ENCODE data around the gene TMEM39B.
"Not testable (repeated sequence)": the region's sequence is repeated elsewhere in the genome, so short reads cannot be mapped to it uniquely, and the experiment has no call there.

Gene TMEM39B

DNA sequence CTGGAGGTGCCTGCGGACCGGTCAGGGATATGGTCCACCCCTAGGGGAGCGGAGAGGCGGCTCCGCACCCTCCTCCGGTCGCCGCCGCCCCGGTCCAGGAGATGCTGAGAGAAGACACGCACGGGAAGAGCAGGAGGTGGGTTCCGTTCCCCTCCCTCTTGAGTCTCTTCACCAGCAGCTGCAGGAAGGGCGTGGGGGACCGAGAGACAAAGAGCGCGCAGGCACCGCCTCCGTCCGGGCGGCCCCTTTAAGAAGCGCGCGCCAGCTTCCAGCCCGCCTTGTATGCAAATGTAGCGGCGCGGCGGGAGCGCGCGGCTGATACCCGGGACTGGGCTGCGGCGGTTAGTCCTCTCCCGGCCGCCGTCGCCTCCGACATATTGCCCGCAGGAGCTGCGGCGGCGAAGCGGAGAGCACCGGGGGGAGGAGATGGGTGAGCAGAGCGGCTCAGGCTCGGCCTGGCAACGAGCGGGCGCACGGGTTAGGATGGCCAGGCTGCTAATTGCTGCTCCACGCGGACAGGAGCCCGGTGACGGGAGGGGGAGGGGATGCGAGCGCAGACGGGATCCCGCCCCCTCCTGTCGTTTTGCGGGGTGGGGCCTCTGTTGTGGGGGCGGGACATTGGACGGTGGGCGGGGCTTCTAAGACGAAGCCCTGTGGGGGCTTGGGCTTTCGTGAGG, at the start of gene TMEM39B:
Gene TMEM39B (plus strand): TSS at position 318 of the 677 bp plus-strand sequence. CDS start 109 bp downstream, at position 427.
- DNase-seq (ENCODE audit: low read depth in 2 of 2) = peak; percentile 80 to 82

DNA sequence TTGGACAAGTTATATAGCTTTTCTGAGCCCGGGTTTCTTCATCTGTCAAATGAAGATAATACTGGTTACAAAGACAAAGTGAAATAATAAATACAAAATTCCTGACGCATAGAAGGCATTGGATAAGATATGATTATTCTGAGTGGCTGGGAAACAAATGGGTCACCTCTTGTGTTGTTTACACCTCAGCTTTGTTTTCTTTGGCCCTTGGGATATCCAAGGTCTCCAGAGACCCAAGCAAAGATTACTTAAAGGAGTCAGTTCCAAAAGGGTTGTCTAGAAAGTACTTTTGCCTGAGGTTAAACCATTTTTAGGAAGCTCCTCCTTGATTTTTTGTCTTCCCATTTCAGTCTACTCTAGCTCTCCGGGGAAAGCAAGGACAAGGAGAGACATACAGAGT, 49.4 kb upstream of the TMEM39B start:
- no peak for DNase-seq (ENCODE audit: low read depth in 2 of 2)

DNA sequence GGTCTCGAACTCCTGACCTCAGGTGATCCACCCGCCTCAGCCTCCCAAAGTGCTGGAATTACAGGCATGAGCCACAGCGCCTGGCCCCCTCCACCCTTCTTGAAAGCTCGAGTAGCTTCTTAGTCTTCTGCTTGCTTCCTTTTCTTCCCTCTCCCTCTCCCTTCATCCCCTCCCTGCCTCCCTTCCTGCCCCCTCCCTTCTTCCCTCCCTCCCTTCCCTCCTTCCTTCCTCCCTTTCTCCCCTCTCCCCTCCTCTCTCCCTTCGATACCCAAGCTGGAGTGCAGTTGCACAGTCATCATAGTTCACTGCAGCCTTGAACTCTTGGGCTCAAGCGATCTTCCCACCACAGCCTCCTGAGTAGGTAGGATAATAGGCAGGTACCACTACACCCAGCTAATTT, 47.2 kb upstream of the TMEM39B start:
- no peak for DNase-seq (ENCODE audit: low read depth in 2 of 2)

DNA sequence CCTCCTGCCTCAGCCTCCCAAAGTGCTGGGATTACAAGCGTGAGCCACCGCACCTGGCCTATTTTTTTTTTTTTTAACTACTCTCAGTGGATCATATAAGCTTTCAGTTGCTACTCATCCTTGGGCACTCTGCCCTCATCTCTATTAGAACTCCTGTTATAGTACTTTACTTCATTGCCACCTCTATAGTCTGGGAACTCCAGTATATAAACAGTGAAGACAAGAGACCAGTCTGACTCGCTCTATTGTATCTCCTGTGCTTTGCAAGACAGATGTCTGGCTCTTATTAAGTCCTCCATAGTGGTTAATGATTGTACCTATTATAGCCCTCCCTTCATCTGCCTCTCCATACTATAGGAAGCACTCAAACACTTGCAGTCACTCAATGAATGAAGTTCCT, 44.0 kb upstream of the TMEM39B start:
- no peak for DNase-seq (ENCODE audit: low read depth in 2 of 2)

DNA sequence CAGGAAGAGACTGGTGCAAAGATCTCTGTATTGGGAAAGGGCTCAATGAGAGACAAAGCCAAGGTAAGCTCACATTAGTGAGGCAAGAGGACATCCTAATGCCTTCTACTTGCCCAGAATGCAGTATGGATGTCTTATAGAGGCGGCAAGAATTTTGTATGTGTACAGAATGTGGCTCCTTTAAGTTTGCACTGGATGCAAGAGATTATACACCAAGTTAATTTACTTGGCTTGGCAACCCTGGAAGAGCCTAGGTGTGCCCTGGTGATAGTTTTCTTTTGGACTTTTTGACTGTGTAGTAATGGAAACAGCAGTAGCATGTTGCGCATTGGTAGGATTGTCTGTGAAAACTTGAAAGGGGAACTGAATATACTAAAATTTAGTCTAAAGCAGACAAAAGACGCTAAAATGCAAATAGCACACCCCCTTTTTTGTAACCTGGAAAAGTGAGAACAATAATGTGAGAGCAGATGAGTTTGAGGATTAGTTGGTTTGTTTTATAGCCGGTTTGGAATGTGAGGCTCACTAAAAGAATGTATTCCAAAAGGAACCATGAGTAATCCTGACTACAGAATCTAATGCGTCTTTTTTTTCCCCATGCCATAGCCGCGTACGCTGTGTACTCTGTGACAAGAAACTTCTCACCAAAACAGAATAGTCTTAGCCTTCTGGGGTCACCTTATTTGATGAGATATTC, 41.0 kb upstream of the TMEM39B start:
- DNase-seq (ENCODE audit: low read depth in 2 of 2) = no peak

DNA sequence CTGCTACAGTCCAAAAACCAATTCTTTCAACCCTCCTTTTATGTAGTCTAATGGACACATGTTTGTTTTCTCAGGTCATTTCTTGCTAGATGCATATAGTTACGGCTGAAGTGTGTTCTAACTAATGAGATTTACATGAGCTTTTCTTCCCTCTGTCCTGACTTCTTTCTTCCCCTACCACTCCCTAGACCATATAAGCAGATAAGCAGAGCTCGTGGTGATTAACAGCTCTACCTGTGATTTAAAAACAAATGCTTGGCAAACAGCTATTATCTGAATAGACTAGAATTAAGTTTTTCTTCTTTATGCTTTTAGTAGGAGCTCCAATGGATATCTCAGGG, 40.5 kb upstream of the TMEM39B start:
- no peak for DNase-seq (ENCODE audit: low read depth in 2 of 2)

DNA sequence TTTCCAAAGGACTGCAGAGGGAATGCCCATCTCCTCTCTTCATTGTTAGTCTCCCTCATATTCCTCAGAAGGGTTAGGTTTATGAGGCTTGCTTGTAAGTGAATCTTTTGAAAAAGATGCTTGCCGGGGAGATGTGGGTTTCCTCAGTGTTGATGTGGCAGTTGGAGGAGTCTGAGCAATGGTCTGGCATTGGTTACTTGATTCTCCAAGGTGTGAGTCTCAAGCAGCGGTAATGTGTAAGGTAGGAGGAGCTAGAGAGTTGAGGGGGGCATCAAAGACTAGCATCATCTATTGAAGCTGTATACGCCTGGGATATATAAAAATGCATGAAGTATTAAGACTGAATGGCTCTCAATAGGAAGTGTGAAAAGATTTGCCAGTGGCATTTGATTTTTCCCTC, 37.6 kb upstream of the TMEM39B start:
- no peak for DNase-seq (ENCODE audit: low read depth in 2 of 2)

DNA sequence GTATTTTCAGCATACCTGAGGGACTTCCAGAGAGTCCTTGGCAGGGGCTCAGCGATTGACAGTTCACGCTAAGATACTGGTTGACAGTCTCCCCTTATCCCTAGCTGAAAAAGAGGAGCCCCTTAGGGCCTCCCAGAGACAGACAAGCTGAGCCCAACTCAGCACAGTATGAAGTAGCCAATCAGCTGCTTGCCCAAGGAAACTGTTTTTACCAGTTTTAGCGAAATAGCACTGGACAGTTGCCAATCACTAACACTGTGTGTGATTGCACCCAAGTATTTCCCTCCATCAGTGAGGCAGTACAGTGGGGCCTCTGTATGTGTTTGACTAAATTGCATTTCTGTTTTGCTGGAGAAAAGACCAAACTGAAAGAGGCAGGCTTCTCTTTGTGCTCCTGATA, 32.0 kb upstream of the TMEM39B start:
- DNase-seq (ENCODE audit: low read depth in 2 of 2) = no peak

DNA sequence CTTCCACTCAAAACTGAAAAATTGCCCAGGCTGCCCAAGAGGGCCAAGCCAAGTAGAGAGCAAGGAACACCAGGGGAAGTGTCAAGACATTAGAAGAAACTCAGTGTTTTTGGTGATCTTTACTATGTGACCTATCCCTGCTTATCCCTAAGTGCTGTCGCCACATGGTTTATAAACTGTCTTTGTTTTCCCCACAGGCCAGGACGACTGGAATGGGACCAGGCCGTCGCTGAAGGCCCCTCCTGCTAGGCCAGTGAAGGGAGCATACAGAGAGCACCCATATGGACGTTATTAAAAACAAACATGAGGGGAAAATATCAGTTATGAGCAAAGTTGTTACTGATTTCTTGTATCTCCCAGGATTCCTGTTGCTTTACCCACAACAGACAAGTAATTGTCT, 30.4 kb upstream of the TMEM39B start:
- DNase-seq (ENCODE audit: low read depth in 2 of 2) = no peak

DNA sequence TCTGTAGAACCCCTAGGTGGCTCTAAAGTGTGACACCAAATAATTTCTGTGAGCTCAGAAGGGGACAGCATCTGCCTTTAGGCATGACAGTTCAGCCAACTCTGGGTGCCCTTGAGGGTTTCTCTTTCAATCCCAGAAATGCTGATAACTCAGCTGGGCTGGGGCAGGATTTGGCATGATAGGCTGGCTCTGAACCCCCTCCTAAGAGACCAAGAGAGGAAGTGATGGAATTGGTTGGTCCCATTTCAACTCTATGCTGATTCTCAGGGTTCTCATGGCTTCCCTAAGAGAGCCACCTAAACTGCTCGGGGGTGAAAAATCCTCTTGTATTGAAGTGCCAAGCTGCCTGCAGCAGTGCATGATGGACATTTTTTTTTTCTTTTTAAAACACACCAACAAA, 28.5 kb upstream of the TMEM39B start:
- DNase-seq (ENCODE audit: low read depth in 2 of 2) = no peak

DNA sequence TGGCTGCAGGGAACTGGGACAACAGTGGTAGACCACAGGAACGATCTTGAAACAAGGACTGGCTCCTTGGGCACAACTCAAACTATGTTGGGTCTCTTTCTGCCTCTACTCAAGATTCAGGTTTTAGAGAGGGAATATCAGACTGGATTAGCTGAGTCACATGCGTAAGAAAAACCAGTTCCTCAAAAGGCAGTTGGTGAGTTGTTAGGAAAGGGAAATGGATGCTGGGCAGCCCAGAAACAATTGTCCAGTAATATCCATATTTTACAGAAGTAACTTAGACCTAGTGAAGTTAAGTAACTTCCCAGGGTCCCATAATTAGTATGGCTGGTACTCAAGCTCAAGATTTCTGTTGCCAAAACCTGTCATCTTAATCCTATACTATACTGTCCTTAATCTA, 27.0 kb upstream of the TMEM39B start:
- DNase-seq (ENCODE audit: low read depth in 2 of 2) = no peak

DNA sequence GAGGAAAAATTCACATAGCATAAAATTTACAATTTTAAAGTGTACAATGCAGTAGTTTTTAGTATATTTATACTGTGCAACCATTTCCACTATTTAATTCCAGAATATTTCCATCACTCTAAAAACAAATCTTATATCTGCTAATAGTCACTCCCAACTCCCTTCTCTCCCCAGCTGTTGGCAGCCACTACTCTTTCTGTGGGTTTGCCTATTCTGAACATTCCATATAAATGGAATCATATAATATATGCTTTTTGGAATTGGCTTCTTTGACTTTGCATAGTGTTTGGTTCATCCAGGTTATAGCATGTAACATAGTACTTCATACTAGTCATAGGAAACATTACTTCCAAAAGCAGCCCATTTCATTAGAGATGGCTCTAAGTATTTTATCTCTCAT, 25.0 kb upstream of the TMEM39B start:
- DNase-seq (ENCODE audit: low read depth in 2 of 2) = no peak

DNA sequence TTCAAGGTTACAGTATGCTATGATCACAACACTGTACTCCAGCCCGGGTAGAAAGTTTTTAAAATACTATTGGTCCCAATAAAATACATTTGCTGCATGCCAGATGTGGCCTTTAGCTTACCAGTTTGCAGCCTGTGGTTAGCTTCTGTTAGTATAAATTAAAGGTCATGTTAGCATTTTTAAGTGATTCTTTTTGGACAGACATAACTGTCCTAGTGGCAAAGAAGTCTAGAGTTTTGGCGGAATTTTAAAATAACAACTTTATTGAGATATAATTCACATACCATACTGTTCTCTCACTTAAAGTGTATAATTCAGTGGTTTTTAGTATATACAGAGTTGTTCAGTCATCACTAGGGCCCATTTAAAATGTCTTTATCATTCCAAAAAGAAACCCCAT, 24.3 kb upstream of the TMEM39B start:
- no peak for DNase-seq (ENCODE audit: low read depth in 2 of 2)

DNA sequence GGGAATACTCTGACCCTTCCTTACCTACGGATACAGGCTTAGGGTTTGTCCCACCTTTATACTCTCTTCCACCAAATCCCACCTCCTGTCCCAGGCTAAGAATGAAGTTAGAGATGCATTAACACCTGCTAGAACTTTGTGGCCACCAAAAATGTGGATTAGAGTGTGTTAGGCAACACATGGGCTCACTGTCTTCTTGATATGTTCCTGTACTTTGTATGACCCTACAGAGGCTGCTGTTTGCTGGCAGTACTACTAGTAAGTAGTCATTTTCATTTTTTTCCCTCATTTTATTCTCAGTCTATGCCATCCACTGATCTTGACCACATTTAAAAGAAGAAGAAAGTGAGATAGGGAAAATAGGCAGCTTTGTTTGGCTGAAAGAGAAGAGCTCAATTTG, 21.0 kb upstream of the TMEM39B start:
- no peak for DNase-seq (ENCODE audit: low read depth in 2 of 2)

DNA sequence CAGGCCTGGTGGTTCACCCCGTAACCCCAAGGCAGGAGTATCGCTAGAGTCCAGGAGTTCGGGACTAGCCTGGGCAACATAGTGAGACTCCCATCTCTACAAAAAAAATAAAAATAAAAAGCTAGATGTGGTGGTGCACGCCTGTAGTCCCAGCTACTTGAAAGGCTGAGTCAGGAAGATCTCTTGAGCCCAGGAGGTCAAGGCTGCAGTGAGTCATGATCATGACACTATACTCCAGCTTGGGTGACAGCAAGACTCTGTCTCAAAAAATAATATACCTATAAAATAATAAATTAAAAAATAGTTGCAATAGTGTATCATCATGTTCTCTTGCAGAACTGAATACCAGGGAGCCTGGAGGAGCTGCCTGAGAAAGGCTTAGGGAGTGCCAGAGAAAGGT, 19.9 kb upstream of the TMEM39B start:
- no peak for DNase-seq (ENCODE audit: low read depth in 2 of 2)

DNA sequence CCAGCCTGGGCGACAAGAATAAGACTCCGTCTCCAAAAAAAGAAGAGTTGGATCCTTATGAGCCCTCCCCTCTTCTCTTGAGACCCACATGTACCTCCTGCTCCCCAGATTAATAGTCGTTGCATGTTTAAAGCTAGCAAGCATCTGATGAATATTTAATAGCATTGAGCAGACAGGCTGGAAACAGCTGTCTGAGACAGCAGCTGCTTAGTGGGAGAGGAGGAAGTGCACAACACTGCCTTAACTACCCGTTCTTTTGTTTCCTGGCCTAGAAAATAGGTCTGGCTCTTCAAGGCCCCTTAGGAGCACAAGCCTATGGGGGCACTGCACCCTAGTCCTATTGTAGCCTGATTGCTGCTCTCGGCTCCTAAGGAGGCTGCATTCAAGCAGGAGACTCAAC, 17.3 kb upstream of the TMEM39B start:
- DNase-seq (ENCODE audit: low read depth in 2 of 2) = no peak

DNA sequence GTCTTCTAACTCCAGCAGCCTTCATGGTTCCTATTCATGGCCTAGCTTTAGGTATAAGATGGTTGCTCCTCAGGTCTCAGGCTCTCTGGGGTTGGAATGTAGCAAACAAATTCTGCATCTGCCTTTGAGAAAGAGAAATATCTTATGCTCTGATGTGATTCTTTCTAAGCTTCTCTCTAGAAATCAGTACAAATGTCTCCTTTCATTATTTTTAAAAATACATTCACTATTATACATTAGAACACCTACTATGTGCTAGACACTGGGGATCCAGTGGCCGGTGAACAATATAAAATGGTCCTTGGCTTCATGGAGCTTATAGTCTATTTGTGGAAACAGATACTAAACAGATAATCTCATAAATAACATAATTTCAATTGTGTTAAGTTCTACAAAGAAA, 16.1 kb upstream of the TMEM39B start:
- no peak for DNase-seq (ENCODE audit: low read depth in 2 of 2)

DNA sequence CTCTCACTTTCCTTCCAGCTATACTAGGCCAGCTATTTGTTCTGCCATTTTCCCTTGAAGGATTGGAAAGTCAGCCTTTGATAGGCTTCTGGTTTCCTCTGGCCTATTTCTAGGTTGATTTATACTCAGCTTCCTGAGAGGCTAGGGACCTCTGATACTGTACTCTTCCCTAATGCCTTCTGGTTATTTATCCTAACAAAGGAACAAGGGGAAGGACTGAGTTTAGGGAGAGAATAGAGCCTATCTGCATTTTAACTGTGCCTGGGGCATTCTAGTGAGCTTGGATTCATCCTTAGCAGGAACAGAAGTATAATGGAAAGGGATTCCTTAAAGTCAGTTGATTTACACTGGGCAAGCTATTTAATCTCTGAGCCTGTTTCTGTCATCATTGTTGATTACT, 11.8 kb upstream of the TMEM39B start:
- no peak for DNase-seq (ENCODE audit: low read depth in 2 of 2)

DNA sequence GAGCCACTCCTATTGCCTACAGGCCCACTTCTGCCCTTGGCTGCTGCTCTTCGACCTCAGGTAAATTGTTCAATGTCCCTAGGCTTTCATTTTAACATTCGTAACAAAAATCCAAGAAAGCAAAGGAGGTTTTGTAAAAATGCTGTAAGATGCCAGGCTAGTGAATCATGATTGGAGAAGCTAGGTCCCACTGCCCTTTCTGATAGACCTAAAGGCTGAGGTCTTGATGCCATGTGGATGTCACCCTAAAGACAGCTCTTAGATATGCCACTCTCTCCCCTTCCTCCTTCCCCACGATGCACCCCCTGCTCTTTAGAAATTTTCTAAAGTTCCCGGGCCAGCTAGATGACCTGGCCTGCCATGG, 9.9 kb upstream of the TMEM39B start:
- DNase-seq (ENCODE audit: low read depth in 2 of 2) = no peak

DNA sequence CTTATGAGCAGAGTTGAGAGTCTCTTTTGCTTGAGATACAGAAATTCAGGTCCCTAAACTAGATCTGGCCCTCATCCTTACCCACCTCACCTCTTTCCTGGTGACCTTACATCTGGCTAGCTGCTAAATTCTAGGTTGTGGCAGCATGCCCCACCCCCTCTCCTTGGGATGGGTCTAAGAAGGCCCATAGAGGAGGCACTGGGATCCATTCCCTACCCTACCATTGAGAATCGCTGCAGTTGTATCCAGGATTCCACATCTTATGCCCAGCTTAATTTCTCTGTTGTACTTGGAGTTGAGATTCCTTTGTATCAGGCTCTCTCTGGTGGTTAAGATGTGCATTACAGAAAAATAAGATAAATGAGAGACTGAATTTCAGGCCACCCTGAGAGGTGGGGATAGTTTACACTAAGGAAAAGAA, 9.5 kb upstream of the TMEM39B start:
- no peak for DNase-seq (ENCODE audit: low read depth in 2 of 2)

DNA sequence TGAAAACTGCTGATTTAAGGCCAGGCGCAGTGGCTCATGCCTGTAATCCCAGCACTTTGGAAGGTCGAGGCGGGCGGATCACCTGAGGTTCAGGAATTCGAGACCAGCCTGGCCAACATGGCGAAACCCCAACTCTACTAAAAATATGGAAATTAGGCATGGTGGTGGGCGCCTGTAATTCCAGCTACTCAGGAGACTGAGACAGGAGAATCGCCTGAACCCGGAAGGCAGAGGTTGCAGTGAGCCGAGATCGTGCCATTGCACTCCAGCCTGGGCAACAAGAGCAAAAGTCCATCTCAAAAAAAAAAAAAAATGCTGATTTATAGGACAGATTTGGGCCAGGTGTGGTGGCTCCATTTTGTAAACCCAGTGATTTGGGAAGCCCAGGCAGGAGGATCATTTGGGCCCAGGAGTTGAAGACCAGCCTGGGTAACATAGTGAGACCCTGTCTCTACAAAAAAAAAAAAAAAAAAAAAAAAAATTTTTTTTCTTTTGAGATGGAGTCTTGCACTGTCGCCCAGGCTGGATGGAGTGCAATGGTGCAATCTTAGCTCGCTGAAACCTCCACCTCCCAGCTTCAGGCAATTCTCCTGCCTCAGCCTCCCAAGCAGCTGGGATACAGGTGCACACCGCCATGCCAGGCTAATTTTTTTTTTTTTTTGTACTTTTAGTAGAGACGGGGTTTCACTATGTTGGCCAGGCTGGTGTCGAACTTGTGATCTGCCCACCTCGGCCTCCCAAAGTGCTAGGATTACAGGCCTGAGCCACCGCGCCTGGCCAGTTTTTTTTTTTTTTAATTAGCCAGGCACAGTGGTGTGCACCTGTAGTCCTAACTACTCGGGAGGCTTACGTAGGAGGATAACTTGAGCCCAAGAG, 6.9 kb upstream of the TMEM39B start:
- DNase-seq (ENCODE audit: low read depth in 2 of 2) = not testable (repeated sequence)

DNA sequence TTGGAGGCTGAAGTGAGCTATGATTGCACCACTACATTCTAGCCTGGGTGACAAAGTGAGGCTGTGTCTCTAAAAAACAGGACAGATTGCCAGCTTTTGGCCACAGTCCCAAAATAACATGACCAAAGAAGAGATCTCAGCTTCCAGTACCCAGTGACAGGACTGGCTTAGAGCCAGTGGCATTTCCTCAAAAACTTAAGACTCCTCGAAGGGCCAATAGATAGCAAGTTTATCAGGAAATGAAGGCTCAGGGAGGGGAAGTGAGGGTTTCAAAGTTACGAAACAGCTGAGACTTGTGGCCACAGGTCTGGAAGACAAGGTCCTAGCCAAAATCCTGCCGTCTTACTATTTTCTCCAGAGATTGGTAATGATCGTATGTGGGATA, 6.3 kb upstream of the TMEM39B start:
- DNase-seq (ENCODE audit: low read depth in 2 of 2) = no peak

Data from stimulated activated CD8-positive, alpha-beta memory T cell treated with anti-CD3 and anti-CD28 coated beads, Interleukin-7, amount 100 ng/mL, for 1 hour (primary cell).